ENCODE measurements around the gene SLC15A1. TPM values are rescaled to one million over a fixed set of nuclear protein-coding genes. Genes with fewer than 3 reads are reported as not detected.

Gene SLC15A1
- total RNA-seq, 1 experiment from 2014 or later, result 2.6 TPM

DNA sequence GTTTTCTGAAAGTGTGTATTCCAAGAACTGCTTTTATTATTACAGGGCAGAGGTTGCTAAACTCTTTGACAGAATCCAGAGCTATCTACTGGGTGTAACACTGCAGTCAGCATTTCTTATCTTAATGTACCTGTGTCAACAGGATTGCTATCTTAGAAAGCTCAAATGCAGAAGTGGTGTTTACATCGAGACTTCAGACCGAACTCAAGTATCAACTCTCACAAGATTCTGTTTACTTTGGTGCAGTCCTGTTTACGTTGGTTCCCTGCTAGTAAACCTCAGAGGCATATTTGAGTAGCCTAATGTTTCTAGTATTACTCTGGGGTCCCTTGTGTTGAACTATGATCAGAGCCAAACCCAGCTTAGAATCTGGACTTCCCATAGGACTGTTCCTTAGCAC, 20.5 kb downstream of the SLC15A1 start:
- Histone ChIP-seq H4K20me1 (ENCODE audit: insufficient read depth) (no peaks in the 10 kb centered on the region), H3K27ac (ENCODE audit: low read depth, low read length) (no peak overlapping the region), H3K4me2 (ENCODE audit: low read length) (no peak overlapping the region), H3K9me3 (ENCODE audit: control insufficient read depth in 1 of 2, insufficient read depth in 1 of 2, low read depth in 1 of 2, low read length in 2 of 2) (no peaks in the 10 kb centered on the region), H3K36me3 (ENCODE audit: control insufficient read depth in 1 of 2, insufficient read depth in 2 of 2, low read length in 2 of 2) (no peaks in the 10 kb centered on the region), H2AFZ (ENCODE audit: low read depth, low read length, poor library complexity, severe bottlenecking) (no peak overlapping the region), H3K27me3 (ENCODE audit: insufficient read depth, low read length) (no peaks in the 10 kb centered on the region), H3K9ac (ENCODE audit: low read length) (no peak overlapping the region), H3K4me3 (replicated peaks in 1 of 2; ENCODE audit: low read depth in 1 of 2, low read length in 2 of 2) (no peak overlapping the region), H3K4me1 (ENCODE audit: control insufficient read depth in 1 of 2, insufficient read depth in 2 of 2, low read length in 2 of 2) (no peaks in the 10 kb centered on the region), H3K9me2 (ENCODE audit: insufficient read depth) (no peaks in the 10 kb centered on the region), H3K79me2 (ENCODE audit: insufficient read depth, low read length) (no peaks in the 10 kb centered on the region)
- DNase-seq (ENCODE audit: low read depth, low spot score) (no peak), ATAC-seq (no peak)
- TF ChIP-seq RAD21 (IDR thresholded peaks at IDR 0.05; ENCODE audit: low read depth) (no peak), YY1 (IDR thresholded peaks at IDR 0.05; ENCODE audit: extremely low read depth, insufficient replicate concordance, low read depth, low read length) (no peak), POLR2A (IDR thresholded peaks at IDR 0.05; ENCODE audit: borderline replicate concordance, extremely low read depth, insufficient read depth, insufficient read length) (no peak)
- ChIA-PET CTCF (no interaction called here), POLR2A (interaction anchor here (0.5 kb wide), 1 partner anchor 243 kb away, joined by 3 read pairs; no protein-coding TSS in a partner anchor), RAD21 (ENCODE audit: low non-redundant PET in 1 of 2, low total read pairs in 2 of 2, uncharacterized antibody in 2 of 2, unreplicated experiment in 2 of 2) (no interaction called here)
- BruUV-seq (replicated peaks), result no TSS peak
- intact Hi-C loops (cut with micrococcal nuclease), result no loop called here

DNA sequence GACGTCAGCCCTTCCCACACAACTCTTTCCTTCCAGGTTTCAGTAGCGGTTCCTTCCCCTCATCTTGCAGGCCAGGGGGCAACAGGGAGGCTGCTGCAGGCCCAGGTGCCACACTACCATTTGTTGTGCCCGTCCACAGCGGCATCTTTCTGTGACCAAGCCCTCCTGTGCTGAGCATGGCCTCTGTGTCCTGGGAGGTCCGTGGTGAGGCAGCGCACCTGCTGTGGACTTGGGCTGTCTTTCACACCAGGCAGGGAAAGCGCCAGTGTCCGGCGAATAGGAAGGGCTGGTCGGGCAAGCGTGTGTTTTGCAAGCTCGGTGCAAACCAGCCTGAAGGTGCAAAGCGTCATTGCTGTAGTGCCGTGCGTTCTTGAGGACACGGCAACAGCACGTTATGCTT, 21.4 kb downstream of the SLC15A1 start:
- BruUV-seq (replicated peaks), result no TSS peak
- RAD21 ChIA-PET (ENCODE audit: low non-redundant PET in 1 of 2, low total read pairs in 2 of 2, uncharacterized antibody in 2 of 2, unreplicated experiment in 2 of 2), result no interaction called here
- intact Hi-C loops (cut with micrococcal nuclease), result no loop called here
- DNase-seq (ENCODE audit: low read depth, low spot score) (no peak), ATAC-seq (no peak)
- no peaks in the 10 kb centered on the region for H3K9me2 ChIP-seq (ENCODE audit: insufficient read depth)
- H3K27ac ChIP-seq (ENCODE audit: low read depth, low read length), result no peak overlapping the region
- no peaks in the 10 kb centered on the region for H3K79me2 ChIP-seq (ENCODE audit: insufficient read depth, low read length)
- no peaks in the 10 kb centered on the region for H3K9me3 ChIP-seq (ENCODE audit: control insufficient read depth in 1 of 2, insufficient read depth in 1 of 2, low read depth in 1 of 2, low read length in 2 of 2)
- H3K4me1 ChIP-seq (ENCODE audit: control insufficient read depth in 1 of 2, insufficient read depth in 2 of 2, low read length in 2 of 2), result no peaks in the 10 kb centered on the region
- CTCF ChIA-PET, result no interaction called here
- no peak overlapping the region for H3K9ac ChIP-seq (ENCODE audit: low read length)
- no peaks in the 10 kb centered on the region for H3K27me3 ChIP-seq (ENCODE audit: insufficient read depth, low read length)
- H3K36me3 ChIP-seq (ENCODE audit: control insufficient read depth in 1 of 2, insufficient read depth in 2 of 2, low read length in 2 of 2), result no peaks in the 10 kb centered on the region
- POLR2A ChIA-PET, result no interaction called here
- H4K20me1 ChIP-seq (ENCODE audit: insufficient read depth), result no peaks in the 10 kb centered on the region
- H2AFZ ChIP-seq (ENCODE audit: low read depth, low read length, poor library complexity, severe bottlenecking), result no peak overlapping the region
- no peak for TF ChIP-seq EGR1 (IDR thresholded peaks at IDR 0.05; ENCODE audit: low read depth)
- TF ChIP-seq, protein P1, sequence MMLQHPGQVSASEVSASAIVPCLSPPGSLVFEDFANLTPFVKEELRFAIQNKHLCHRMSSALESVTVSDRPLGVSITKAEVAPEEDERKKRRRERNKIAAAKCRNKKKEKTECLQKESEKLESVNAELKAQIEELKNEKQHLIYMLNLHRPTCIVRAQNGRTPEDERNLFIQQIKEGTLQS (IDR thresholded peaks at IDR 0.05), result no peak
- no peak for TF ChIP-seq SP1 (IDR thresholded peaks at IDR 0.05; ENCODE audit: low read depth)
- TF ChIP-seq RAD21 (IDR thresholded peaks at IDR 0.05; ENCODE audit: low read depth), result no peak
- TF ChIP-seq POLR2A (IDR thresholded peaks at IDR 0.05; ENCODE audit: borderline replicate concordance, extremely low read depth, insufficient read depth, insufficient read length), result no peak
- TF ChIP-seq, protein P2, sequence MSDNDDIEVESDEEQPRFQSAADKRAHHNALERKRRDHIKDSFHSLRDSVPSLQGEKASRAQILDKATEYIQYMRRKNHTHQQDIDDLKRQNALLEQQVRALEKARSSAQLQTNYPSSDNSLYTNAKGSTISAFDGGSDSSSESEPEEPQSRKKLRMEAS (IDR thresholded peaks at IDR 0.05), result no peak
- no peak for TF ChIP-seq ELF1 (IDR thresholded peaks at IDR 0.05; ENCODE audit: borderline replicate concordance, low read depth)
- TF ChIP-seq, protein P3, sequence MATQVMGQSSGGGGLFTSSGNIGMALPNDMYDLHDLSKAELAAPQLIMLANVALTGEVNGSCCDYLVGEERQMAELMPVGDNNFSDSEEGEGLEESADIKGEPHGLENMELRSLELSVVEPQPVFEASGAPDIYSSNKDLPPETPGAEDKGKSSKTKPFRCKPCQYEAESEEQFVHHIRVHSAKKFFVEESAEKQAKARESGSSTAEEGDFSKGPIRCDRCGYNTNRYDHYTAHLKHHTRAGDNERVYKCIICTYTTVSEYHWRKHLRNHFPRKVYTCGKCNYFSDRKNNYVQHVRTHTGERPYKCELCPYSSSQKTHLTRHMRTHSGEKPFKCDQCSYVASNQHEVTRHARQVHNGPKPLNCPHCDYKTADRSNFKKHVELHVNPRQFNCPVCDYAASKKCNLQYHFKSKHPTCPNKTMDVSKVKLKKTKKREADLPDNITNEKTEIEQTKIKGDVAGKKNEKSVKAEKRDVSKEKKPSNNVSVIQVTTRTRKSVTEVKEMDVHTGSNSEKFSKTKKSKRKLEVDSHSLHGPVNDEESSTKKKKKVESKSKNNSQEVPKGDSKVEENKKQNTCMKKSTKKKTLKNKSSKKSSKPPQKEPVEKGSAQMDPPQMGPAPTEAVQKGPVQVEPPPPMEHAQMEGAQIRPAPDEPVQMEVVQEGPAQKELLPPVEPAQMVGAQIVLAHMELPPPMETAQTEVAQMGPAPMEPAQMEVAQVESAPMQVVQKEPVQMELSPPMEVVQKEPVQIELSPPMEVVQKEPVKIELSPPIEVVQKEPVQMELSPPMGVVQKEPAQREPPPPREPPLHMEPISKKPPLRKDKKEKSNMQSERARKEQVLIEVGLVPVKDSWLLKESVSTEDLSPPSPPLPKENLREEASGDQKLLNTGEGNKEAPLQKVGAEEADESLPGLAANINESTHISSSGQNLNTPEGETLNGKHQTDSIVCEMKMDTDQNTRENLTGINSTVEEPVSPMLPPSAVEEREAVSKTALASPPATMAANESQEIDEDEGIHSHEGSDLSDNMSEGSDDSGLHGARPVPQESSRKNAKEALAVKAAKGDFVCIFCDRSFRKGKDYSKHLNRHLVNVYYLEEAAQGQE (IDR thresholded peaks at IDR 0.05; ENCODE audit: low read depth), result no peak
- no peak for TF ChIP-seq JUND (IDR thresholded peaks at IDR 0.05)
- TF ChIP-seq, protein P4, sequence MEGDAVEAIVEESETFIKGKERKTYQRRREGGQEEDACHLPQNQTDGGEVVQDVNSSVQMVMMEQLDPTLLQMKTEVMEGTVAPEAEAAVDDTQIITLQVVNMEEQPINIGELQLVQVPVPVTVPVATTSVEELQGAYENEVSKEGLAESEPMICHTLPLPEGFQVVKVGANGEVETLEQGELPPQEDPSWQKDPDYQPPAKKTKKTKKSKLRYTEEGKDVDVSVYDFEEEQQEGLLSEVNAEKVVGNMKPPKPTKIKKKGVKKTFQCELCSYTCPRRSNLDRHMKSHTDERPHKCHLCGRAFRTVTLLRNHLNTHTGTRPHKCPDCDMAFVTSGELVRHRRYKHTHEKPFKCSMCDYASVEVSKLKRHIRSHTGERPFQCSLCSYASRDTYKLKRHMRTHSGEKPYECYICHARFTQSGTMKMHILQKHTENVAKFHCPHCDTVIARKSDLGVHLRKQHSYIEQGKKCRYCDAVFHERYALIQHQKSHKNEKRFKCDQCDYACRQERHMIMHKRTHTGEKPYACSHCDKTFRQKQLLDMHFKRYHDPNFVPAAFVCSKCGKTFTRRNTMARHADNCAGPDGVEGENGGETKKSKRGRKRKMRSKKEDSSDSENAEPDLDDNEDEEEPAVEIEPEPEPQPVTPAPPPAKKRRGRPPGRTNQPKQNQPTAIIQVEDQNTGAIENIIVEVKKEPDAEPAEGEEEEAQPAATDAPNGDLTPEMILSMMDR (IDR thresholded peaks at IDR 0.05 in 2 of 3, conservative IDR thresholded peaks at IDR 0.05 in 1 of 3; ENCODE audit: borderline replicate concordance in 1 of 3, insufficient read depth in 1 of 3, low read depth in 2 of 3, low read length in 2 of 3), result no peak
- no peak for TF ChIP-seq SRF (IDR thresholded peaks at IDR 0.05; ENCODE audit: low read depth)
- no peak for TF ChIP-seq POLR2AphosphoS5 (IDR thresholded peaks at IDR 0.05; ENCODE audit: low read depth, low read length)
- no peak overlapping the region for H3K4me2 ChIP-seq (ENCODE audit: low read length)
- no peak overlapping the region for H3K4me3 ChIP-seq (replicated peaks in 1 of 2; ENCODE audit: low read depth in 1 of 2, low read length in 2 of 2)

Data from HCT116 (cell line).